ENCODE measurements around the gene PALS2. TPM values are rescaled to one million over a fixed set of nuclear protein-coding genes. Genes with fewer than 3 reads are reported as not detected.

Gene PALS2
- total and polyA plus RNA-seq, 2 of the 13 experiments (the other 11 are each of a cell fraction or from before 2014, with no cell fraction given) = 3.1 to 21.9 TPM

- in situ Hi-C loops (cut with HindIII; ENCODE audit: extremely low pct_ligation_motif_present, low pct_unique_long_range_greater_than_20kb) (no loop called here), intact Hi-C loops (cut with micrococcal nuclease; ENCODE audit: unreplicated experiment) (loop anchor here (5.0 kb wide), 1 partner anchor 179 kb away; the partner anchor contains the start of gene GSDME)
- 100% methylated on average over 3 of the region's 3 CpGs for WGBS (ENCODE audit: low lambda C conversion rate)
- Histone ChIP-seq H3K4me3 (replicated peaks in 1 of 3; ENCODE audit: insufficient read depth in 1 of 3, low read depth in 2 of 3, low read length in 3 of 3) (no peak overlapping the region), H3K4me2 (ENCODE audit: low read depth, low read length) (no peak overlapping the region), H3K27ac (ENCODE audit: extremely low read length, insufficient read depth, low read length) (no peak overlapping the region), H3K79me2 (ENCODE audit: insufficient read depth, low read length) (peaks cover 31% of the 10 kb centered on the region), H2AFZ (ENCODE audit: low read length) (no peak overlapping the region), H3K27me3 (ENCODE audit: control insufficient read depth in 1 of 2, insufficient read depth in 2 of 2, low read length in 2 of 2) (no peaks in the 10 kb centered on the region; a peak in 2 of 5 replicates), H3K36me3 (replicated peaks in 1 of 2; ENCODE audit: control insufficient read depth in 1 of 2, insufficient read depth in 2 of 2, low read length in 2 of 2) (no peaks in the 10 kb centered on the region), H3K9ac (ENCODE audit: insufficient read depth, low read depth, low read length) (no peak overlapping the region), H3K9me3 (ENCODE audit: low read length) (no peaks in the 10 kb centered on the region), H3K4me1 (ENCODE audit: insufficient read depth, low read length) (peaks cover 29% of the 10 kb centered on the region), H4K20me1 (ENCODE audit: insufficient read depth, low read length) (no peaks in the 10 kb centered on the region; the same call in 1 of the 2 replicates)
- ChIA-PET POLR2A (no interaction called here), CTCF (ENCODE audit: low intra/inter-chr PET ratio, low total read pairs) (no interaction called here)
- BruUV-seq (replicated peaks) = no TSS peak
- DNase-seq (ENCODE audit: low spot score) (no peak), ATAC-seq (no peak), FAIRE-seq (no peak)
- TF ChIP-seq HMG20B (CRISPR knock-in tag; conservative IDR thresholded peaks at IDR 0.05) (no peak), ZBTB21 (CRISPR knock-in tag; IDR thresholded peaks at IDR 0.05) (no peak), SALL1 (CRISPR knock-in tag; IDR thresholded peaks at IDR 0.05) (no peak), KDM5A (IDR thresholded peaks at IDR 0.05; ENCODE audit: borderline replicate concordance, low read length) (no peak), MYNN (CRISPR knock-in tag; IDR thresholded peaks at IDR 0.05; ENCODE audit: low read depth) (no peak), SMC3 (IDR thresholded peaks at IDR 0.05; ENCODE audit: low read length) (no peak), EHMT2 (IDR thresholded peaks at IDR 0.05; ENCODE audit: borderline replicate concordance, low read depth, low read length) (no peak), ARID4A (CRISPR knock-in tag; IDR thresholded peaks at IDR 0.05; ENCODE audit: borderline replicate concordance) (no peak), ZNF281 (CRISPR knock-in tag; IDR thresholded peaks at IDR 0.05; ENCODE audit: borderline replicate concordance) (no peak), HDAC6 (IDR thresholded peaks at IDR 0.05; ENCODE audit: low read depth, low read length) (no peak), NFKBIZ (CRISPR knock-in tag; IDR thresholded peaks at IDR 0.05) (no peak), CCAR2 (optimal IDR thresholded peaks at IDR 0.05; ENCODE audit: low read depth, low read length) (no peak), ATF4 (CRISPR knock-in tag; IDR thresholded peaks at IDR 0.05) (no peak), ZSCAN25 (CRISPR knock-in tag; IDR thresholded peaks at IDR 0.05) (no peak), ZNF513 (CRISPR knock-in tag; conservative IDR thresholded peaks at IDR 0.05) (no peak), PAF1 (CRISPR knock-in tag; IDR thresholded peaks at IDR 0.05) (no peak)
Measured at GRCh38 chr7:24578052-24578451, 4.8 kb downstream of the PALS2 start.
